Fibroblast of lung (primary cell): ENCODE data around the gene PKNOX2. TPM values are rescaled to one million over a fixed set of nuclear protein-coding genes. Genes with fewer than 3 reads are reported as not detected.
A peak's percentile ranks its signal among the peaks of the same experiment; 100 is the strongest.

Source experiments
- DNase-seq, 2 donors: peaks; one replicate each; pipeline versions ENCODE4 v3.0.0 to v3.0.0-alpha.2; 2010; ENCODE audit warnings: low read depth in 2 of 2
- H2AFZ ChIP-seq: 2 replicates; pipeline ENCODE4 v1.5.1; 2012; ENCODE audit warnings: low read length, control low read depth, inconsistent platforms
- H3K27ac ChIP-seq: 2 replicates; pipeline ENCODE4 v1.5.1; 2011; ENCODE audit warnings: low read length, control low read depth; ENCODE audit not compliant: insufficient read depth
- H3K27me3 ChIP-seq: 2 replicates; pipeline ENCODE4 v1.5.1; 2011; ENCODE audit warnings: mild to moderate bottlenecking, low read length; ENCODE audit not compliant: control insufficient read depth, insufficient read depth
- H3K36me3 ChIP-seq: 2 replicates; pipeline ENCODE4 v1.5.1; 2011; ENCODE audit warnings: low read length; ENCODE audit not compliant: control insufficient read depth, insufficient read depth
- H3K4me1 ChIP-seq: 2 replicates; pipeline ENCODE4 v1.5.1; 2011; ENCODE audit warnings: low read length; ENCODE audit not compliant: control insufficient read depth, insufficient read depth; ENCODE audit errors: extremely low read depth
- H3K4me2 ChIP-seq: 2 replicates; pipeline ENCODE4 v1.5.1; 2011; ENCODE audit warnings: low read length, control low read depth; ENCODE audit not compliant: insufficient read depth; ENCODE audit errors: extremely low read depth
- H3K4me3 ChIP-seq, 4 experiments: fragments of 200-600 bp in 1 of 4; sonication (generic) in 1 of 4; replicated peaks in 1 of 4; 2 replicates each; pipeline ENCODE4 v1.5.1; 2011 to 2016; ENCODE audit warnings: low read length in 4 of 4, low read depth in 3 of 4, mild to moderate bottlenecking in 3 of 4, control low read depth in 2 of 4, inconsistent platforms in 1 of 4, mixed read lengths in 1 of 4; ENCODE audit not compliant: insufficient read depth in 1 of 4; ENCODE audit errors: control extremely low read depth in 1 of 4
- H3K79me2 ChIP-seq: 2 replicates; pipeline ENCODE4 v1.5.1; 2012; ENCODE audit warnings: mild to moderate bottlenecking, low read length, inconsistent platforms; ENCODE audit not compliant: control insufficient read depth, insufficient read depth
- H3K9ac ChIP-seq: 2 replicates; pipeline ENCODE4 v1.5.1; 2011; ENCODE audit warnings: mild to moderate bottlenecking, low read length, control low read depth; ENCODE audit not compliant: insufficient read depth
- H3K9me3 ChIP-seq: 2 replicates; pipeline ENCODE4 v1.5.1; 2012; ENCODE audit warnings: low read depth, low read length; ENCODE audit not compliant: control insufficient read depth, insufficient read depth
- H4K20me1 ChIP-seq: 2 replicates; pipeline ENCODE4 v1.5.1; 2011; ENCODE audit warnings: low read length; ENCODE audit not compliant: control insufficient read depth, insufficient read depth; ENCODE audit errors: extremely low read depth
- CTCF ChIP-seq, 2 donors: IDR thresholded peaks in 1 of 2; conservative IDR thresholded peaks in 1 of 2; 1 replicate in 1 of 2; 2 replicates in 1 of 2; pipeline ENCODE4 v1.5.1; 2011 to 2012; ENCODE audit warnings: low read length in 2 of 2, control low read depth in 1 of 2, inconsistent platforms in 1 of 2, low read depth in 1 of 2, mild to moderate bottlenecking in 1 of 2
- EZH2 ChIP-seq: IDR thresholded peaks from 2 replicates; pipeline ENCODE4 v1.5.1; 2012; ENCODE audit warnings: low read length, control low read depth, mild to moderate bottlenecking; ENCODE audit errors: missing control alignments
- polyA plus RNA-seq, 2 donors: library from polyadenylated mRNA; depleted of rRNA in 1 of 2; stranded (reverse) in 1 of 2; unstranded in 1 of 2; fragments of >200 nt; gene quantifications; 2 replicates each; pipeline ENCODE4 v1.2.1, GENCODE V29; 2011 to 2012; ENCODE audit warnings: missing spikeins in 1 of 2
- total RNA-seq: library from RNA; depleted of rRNA; stranded (reverse); fragments of >200 nt; gene quantifications from 2 replicates; pipeline ENCODE4 v1.2.1, GENCODE V29; 2014

The PKNOX2 gene
- total and polyA plus RNA-seq, 2 donors (not counting 1 experiment from before 2014, with no cell fraction given), result 0.33 to 2.2 TPM

GRCh38 chr11:125211948-125212340 is 47.4 kb downstream of the PKNOX2 start:
- H3K27ac ChIP-seq, result no peak overlapping the region
- H3K9me3 ChIP-seq, result no peaks in the 10 kb centered on the region
- H3K4me2 ChIP-seq, result no peak overlapping the region

GRCh38 chr11:125214601-125215565 is 50.3 kb downstream of the PKNOX2 start:
- H3K9ac ChIP-seq, result no peak overlapping the region

More at GRCh38 chr11:125211948-125212340, 47.4 kb downstream of the PKNOX2 start:
- DNase-seq, result no peak
- H3K79me2 ChIP-seq, result no peaks in the 10 kb centered on the region
- H3K36me3 ChIP-seq, result no peaks in the 10 kb centered on the region
- TF ChIP-seq CTCF (conservative IDR thresholded peaks at IDR 0.05 in 1 of 2, IDR thresholded peaks at IDR 0.05 in 1 of 2; ENCODE audit: low read depth in 1 of 2, low read length in 2 of 2) (no peak), EZH2 (no peak)
- H3K9ac ChIP-seq, result no peak overlapping the region
- no peak overlapping the region for H2AFZ ChIP-seq
- peaks cover 3% of the 10 kb centered on the region for H3K4me1 ChIP-seq
- peaks cover 11% of the 10 kb centered on the region for H3K27me3 ChIP-seq
- no peaks in the 10 kb centered on the region for H4K20me1 ChIP-seq
- no peak overlapping the region for H3K4me3 ChIP-seq

More at GRCh38 chr11:125214601-125215565, 50.3 kb downstream of the PKNOX2 start:
- no peak overlapping the region for H2AFZ ChIP-seq
- H3K79me2 ChIP-seq, result no peaks in the 10 kb centered on the region
- peaks cover 13% of the 10 kb centered on the region for H3K27me3 ChIP-seq
- H3K36me3 ChIP-seq, result no peaks in the 10 kb centered on the region
- peak in 1 of 2 donors; percentile 30 for DNase-seq
- H3K9me3 ChIP-seq, result no peaks in the 10 kb centered on the region
- H3K4me3 ChIP-seq, result no peak overlapping the region
- no peaks in the 10 kb centered on the region for H4K20me1 ChIP-seq
- no peak overlapping the region for H3K4me2 ChIP-seq
- H3K4me1 ChIP-seq, result peaks cover 3% of the 10 kb centered on the region
- H3K27ac ChIP-seq, result no peak overlapping the region
- no peak for TF ChIP-seq CTCF (conservative IDR thresholded peaks at IDR 0.05 in 1 of 2, IDR thresholded peaks at IDR 0.05 in 1 of 2; ENCODE audit: low read depth in 1 of 2, low read length in 2 of 2)
- TF ChIP-seq EZH2, result no peak
